ENCODE results near the gene ARHGEF7. TPM values are rescaled to one million over a fixed set of nuclear protein-coding genes. Genes with fewer than 3 reads are reported as not detected.

The ARHGEF7 gene
- total and polyA plus RNA-seq, 8 donors, result 11.6 to 126 (median 49.7) TPM

GRCh38 chr13:111213964-111214726 lies 99.0 kb downstream of the ARHGEF7 start:
- intact Hi-C loops (cut with DNase I; ENCODE audit: low total_unique reads), result loop anchor here (10.0 kb wide), 1 partner anchor 149 kb away; no protein-coding TSS in a partner anchor
- 79 to 84% (median 81%) methylated on average over 18 to 22 of the region's 22 CpGs for WGBS, 5 donors
- H3K36me3 ChIP-seq, result peaks cover 0 to 11% (median 7%) of the 10 kb centered on the region in 4 donors

GRCh38 chr13:111215081-111216047 lies 100.3 kb downstream of the ARHGEF7 start:
- Histone ChIP-seq H3K27me3 (no peaks in the 10 kb centered on the region), H3K4me3 (no peak overlapping the region), H3K36me3 (peaks cover 0 to 16% (median 11%) of the 10 kb centered on the region in 4 donors), H3K9me3 (no peaks in the 10 kb centered on the region), H3K27ac (peak overlapping the region in 1 of 5 donors; percentile 78), H3K4me1 (peaks cover 8 to 89% (median 38%) of the 10 kb centered on the region in 4 donors)
- TF ChIP-seq EP300 (IDR thresholded peaks at IDR 0.05), result no peak
- no peak for TF ChIP-seq POLR2AphosphoS5 (IDR thresholded peaks at IDR 0.05)
- TF ChIP-seq CTCF (IDR thresholded peaks at IDR 0.05), result no peak
- TF ChIP-seq POLR2A (IDR thresholded peaks at IDR 0.05), result no peak
- peak in 1 of 2 donors; percentile 31 for DNase-seq
- intact Hi-C loops (cut with DNase I; ENCODE audit: low total_unique reads), result loop anchor here (10.0 kb wide), 1 partner anchor 151 kb away; no protein-coding TSS in a partner anchor
- 75 to 83% (median 81%) methylated on average over 19 of the region's 19 CpGs for WGBS, 5 donors

More at GRCh38 chr13:111213964-111214726, 99.0 kb downstream of the ARHGEF7 start:
- no peak overlapping the region for H3K27ac ChIP-seq
- peak in 1 of 2 donors; percentile 23 for DNase-seq
- H3K27me3 ChIP-seq, result no peaks in the 10 kb centered on the region
- TF ChIP-seq EP300 (IDR thresholded peaks at IDR 0.05) (no peak), POLR2AphosphoS5 (IDR thresholded peaks at IDR 0.05) (no peak), CTCF (IDR thresholded peaks at IDR 0.05) (no peak), POLR2A (IDR thresholded peaks at IDR 0.05) (no peak)
- peaks cover 5 to 89% (median 35%) of the 10 kb centered on the region in 4 donors for H3K4me1 ChIP-seq
- no peak overlapping the region for H3K4me3 ChIP-seq
- no peaks in the 10 kb centered on the region for H3K9me3 ChIP-seq

GRCh38 chr13:111216166-111216960 lies 101.3 kb downstream of the ARHGEF7 start:
- Histone ChIP-seq H3K36me3 (peaks cover 0 to 20% (median 15%) of the 10 kb centered on the region in 4 donors), H3K27ac (peak overlapping the region in 1 of 5 donors; percentile 78), H3K27me3 (no peaks in the 10 kb centered on the region), H3K4me1 (peaks cover 8 to 82% (median 33%) of the 10 kb centered on the region in 4 donors), H3K9me3 (no peaks in the 10 kb centered on the region), H3K4me3 (no peak overlapping the region)
- peak; percentile 39 to 79 for DNase-seq
- no peak for TF ChIP-seq POLR2AphosphoS5 (IDR thresholded peaks at IDR 0.05)
- peak in 3 of 7 experiments; percentile 12 to 54 (median 22) for TF ChIP-seq CTCF (IDR thresholded peaks at IDR 0.05)
- no peak for TF ChIP-seq POLR2A (IDR thresholded peaks at IDR 0.05)
- TF ChIP-seq EP300 (IDR thresholded peaks at IDR 0.05), result no peak
- intact Hi-C loops (cut with DNase I; ENCODE audit: low total_unique reads), result loop anchor here (10.0 kb wide), 1 partner anchor 152 kb away; no protein-coding TSS in a partner anchor
- 82 to 91% (median 85%) methylated on average over 14 to 15 of the region's 15 CpGs for WGBS, 5 donors

All from stomach (tissue), 9 donors.